HG03520 (cell line): Measurements from ENCODE around the gene ZNF407.

Source experiments
- ATAC-seq: cut with Tn5 transposase; IDR thresholded peaks from one replicate; pipeline ENCODE4 v1.9.1; 2021; ENCODE audit warnings: mild to moderate bottlenecking, moderate library complexity; ENCODE audit not compliant: unreplicated experiment

ZNF407 gene

DNA sequence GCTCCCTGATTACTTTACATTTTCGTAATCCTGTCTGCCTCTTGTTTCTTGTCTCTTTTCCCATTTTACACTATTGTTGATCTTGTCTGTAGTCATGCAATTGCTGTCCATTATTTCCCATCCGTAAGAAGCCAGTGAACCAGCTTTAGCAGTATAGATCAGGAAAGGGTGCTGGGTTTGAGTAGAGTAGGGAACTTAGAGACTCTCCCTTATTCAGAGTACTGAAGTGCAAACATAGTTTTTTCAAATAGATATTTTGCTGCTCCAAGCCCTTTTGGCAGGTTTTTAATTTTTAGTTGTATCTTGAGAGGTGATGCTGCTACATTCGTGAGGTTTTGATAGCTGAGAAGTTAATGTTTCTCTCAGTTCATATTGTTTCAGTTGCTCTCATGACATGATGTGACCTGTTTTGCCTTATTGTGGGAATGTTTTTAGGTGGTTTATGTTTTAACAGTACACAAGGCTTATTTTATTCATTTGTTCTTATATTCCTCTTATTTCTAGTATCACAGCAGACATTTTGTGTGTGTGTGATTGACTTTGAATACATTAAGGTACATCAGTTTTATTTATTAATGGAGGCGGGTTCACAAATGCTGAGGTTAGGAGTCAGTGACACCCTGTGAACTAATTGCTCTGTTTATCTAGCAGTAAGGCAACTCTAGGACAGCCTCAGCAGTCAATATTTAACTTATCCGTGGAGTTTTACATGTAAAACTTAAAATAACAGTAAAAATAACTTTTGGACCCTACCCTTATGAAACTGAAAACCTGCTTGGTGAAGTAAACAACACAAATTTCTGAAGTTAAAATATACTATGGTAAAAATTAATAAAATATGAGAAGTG, 118.4 kb downstream of the ZNF407 start:
- ATAC-seq, result no peak

DNA sequence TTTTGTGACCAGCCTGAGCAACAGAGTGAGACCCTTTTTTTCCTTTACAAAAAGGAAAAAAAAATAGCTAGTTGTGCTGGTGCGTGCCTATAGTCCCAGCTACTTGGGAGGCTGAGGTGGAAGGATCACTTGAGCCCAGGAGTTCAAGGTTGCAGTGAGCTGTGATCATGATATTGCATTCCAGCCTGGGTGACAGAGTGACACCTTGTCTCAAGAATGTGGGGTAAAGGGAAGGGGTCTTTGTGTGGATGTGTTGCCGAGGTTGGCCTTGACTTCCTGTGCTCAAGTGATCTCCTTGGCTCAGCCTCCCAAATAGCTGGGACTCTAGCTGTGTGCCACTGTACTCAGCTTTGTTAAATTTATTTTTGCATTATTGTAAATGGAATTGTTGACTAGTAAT, 120.6 kb downstream of the ZNF407 start:
- ATAC-seq, result no peak

DNA sequence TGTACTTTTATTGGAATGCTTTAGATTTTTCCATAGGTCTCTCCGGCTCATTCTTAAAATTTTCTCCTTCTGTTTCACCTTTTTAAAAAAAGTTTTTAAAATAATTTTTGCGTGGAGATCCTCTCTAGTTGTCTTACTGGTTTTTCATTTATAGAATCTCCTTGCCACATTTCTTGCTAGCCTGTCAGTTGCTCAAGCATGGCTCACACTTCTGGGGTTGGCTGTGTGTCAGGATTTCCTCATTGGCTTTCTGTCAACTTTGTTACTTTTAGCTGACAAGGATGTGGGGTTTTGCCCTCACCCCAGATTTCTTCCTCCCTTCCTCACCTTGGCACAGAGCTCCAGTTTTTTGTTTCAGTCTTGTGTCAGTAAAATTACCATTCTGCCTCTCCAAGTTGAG, 124.6 kb downstream of the ZNF407 start:
- ATAC-seq, result no peak

DNA sequence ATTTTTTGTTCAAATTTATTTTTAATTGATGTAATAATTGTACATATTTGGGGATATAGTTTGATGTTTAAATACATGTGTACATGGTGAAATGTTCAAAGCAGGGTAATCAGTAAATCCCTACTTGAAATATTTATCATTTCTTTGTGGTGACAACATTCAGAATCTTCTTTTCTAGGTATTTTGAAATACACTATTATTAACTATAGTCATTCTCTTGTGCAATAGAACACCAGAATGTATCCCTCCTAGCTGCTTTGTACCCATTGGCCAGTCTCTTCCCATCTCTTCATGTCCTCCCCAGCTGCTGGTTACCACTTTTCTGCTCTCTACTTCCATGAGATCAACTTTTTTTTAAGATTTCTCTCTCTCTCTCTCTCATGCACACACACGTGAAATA, 126.5 kb downstream of the ZNF407 start:
- no peak for ATAC-seq

DNA sequence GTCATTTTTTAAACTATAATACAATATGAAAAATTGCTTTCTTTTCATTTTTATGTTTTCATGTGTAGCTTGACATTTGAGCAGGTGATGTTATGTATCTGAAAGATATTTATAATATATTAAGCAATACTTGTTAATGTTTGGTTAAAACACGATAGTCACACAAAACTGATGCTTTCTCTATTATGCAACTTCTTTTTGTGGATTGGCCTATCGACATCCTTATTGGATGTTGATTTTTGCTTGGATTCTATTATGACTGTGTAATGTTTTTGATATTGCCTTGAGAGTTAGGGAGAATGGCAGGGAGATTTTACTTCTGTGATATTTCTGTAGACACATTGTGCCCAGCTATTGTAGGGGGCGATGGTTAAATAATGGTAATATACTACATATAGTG, 128.0 kb downstream of the ZNF407 start:
- no peak for ATAC-seq

DNA sequence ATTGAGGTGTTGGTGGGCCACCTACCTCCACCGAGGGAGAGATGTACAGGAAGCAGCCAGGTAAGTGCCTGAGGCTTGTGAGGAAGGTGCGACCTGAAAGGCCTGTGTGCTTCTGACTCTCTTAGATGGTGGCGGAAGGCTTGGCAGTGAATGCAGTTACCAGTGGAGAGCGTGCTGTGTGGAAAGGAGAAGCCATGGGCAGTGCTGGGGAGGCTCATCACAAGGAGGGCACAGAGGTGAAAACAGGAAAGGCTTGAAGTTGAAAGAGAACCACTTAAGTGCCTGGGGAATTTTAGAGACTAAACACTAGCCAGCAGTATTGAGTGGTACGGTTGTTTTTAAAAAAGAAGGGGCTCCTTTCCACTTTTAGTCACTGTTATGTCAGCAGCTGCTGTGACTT, 130.9 kb downstream of the ZNF407 start:
- ATAC-seq, result no peak

DNA sequence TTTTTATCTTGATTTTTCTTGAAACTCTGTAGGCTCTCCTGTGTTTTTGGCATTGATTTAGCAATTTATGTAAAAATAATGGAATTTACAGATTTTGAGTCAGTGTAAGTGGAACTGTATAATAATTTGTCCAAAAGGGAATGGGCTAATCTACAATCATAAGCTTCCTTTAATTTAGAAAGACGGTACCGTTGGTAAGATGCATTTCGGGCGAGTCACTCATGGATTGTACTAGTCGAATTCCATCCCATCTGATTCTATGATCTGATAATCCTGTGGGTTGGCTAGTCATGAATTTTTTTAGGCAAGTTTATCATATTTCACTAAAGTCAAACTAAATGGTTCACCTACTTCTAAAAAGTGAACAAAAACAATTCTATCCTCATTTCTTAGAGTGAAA, 133.4 kb downstream of the ZNF407 start:
- no peak for ATAC-seq

DNA sequence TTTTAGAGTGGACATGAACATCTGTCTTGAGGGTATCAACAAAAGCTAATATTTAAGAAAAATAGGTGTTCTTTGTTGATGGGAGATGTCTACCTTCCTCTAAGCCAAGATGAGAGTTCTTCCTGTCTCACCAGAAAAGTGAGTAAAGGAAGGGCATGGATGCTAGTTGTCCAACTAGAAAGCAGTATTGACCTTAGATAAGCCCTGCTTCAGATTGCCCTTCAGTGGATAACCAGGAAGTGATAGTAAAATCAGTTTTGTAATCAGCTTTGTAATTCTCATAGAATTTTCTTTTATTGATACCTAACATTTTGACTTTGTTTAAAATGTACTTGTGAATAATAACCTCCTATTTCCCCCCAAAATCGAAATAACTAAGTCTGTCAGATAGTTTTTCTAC, 134.7 kb downstream of the ZNF407 start:
- ATAC-seq, result no peak

DNA sequence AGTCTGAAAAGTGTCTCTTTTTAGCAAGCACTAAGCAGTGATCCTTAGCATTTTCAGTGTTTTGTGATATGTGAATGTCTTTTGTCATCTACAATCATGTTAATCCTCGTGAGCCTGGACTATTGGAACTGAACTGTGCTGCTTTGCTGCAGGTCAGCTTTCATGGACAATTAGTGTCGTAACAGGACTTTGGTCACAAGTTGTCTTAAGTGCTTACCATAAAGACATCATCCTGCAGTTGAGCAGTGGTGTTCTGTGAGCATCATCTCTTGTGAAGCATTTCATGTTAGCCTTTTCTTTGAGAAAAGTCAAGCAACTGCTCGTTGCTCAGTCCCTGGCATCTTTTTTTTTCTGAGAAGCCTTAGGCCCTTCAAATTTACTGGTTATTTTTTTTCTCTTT, 135.9 kb downstream of the ZNF407 start:
- no peak for ATAC-seq

DNA sequence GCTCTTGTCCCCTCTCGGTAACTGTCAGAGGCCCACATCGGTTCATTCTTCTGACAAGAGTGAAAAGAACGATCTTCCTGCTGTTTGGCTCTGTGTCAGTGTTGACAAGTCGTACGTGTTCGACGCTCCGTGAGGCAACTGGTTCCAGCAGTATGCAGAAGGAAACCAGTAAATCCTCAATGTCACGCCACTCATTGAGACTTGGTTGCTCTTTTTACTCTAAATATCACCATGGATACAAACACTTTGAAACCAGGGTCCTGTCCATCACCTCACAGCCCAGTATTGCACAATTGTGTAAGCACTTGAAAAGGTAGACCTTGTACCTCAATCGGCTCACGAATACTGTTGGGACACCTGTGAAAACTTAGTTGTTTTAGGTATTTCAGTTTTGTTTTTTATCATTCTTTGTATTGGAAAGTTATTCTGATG, 136.4 kb downstream of the ZNF407 start:
- ATAC-seq, result no peak

DNA sequence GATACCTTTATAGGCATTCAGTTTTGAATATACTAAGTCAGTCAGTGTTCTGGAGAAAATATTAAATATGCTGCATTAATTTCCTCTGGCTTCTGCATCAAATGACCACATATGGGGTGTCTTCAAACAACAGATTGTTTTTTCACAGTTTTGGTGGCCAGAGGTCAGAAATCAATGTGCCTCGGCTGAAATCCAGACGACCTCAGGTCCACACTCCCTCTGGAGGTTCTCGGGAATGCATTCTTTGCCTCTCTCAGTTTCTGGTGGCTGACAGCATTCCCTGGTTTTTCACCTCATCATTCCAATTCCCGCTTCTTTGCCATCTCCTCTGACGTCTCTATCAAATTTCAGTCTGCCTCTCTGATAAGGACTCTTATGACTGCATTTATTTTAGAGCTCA, 142.3 kb downstream of the ZNF407 start:
- ATAC-seq, result no peak

DNA sequence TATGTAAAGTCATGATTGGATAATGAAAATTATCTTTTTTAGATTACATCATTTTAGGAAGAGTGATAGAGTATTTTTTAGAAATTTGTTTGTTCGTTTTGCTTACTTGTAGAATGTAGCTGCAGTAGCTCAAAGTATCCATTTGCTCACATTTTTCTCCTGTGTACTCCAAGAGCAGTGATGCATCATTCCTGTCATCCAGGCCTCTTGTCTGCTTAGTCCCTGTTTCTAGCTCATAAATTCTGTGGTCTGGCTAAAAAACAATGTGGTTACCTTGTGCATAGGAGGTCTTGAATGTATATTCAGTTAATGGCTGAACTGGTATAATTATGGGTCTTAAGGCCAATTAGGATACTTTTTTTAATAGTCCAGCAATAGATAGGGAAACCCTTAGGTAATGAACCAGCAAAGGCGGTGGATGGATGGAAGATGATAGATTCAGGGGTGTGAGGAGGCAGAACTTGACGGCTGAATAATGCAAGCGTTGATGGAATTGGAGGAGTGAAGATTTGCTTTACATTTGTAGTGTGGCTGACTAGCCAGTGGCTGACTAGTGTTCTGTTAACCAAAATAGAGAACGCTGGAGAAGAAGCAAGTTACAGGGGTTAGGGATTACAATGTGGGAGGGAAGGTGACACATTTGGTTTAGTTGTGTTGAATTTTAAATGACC, 145.0 kb downstream of the ZNF407 start:
- no peak for ATAC-seq

DNA sequence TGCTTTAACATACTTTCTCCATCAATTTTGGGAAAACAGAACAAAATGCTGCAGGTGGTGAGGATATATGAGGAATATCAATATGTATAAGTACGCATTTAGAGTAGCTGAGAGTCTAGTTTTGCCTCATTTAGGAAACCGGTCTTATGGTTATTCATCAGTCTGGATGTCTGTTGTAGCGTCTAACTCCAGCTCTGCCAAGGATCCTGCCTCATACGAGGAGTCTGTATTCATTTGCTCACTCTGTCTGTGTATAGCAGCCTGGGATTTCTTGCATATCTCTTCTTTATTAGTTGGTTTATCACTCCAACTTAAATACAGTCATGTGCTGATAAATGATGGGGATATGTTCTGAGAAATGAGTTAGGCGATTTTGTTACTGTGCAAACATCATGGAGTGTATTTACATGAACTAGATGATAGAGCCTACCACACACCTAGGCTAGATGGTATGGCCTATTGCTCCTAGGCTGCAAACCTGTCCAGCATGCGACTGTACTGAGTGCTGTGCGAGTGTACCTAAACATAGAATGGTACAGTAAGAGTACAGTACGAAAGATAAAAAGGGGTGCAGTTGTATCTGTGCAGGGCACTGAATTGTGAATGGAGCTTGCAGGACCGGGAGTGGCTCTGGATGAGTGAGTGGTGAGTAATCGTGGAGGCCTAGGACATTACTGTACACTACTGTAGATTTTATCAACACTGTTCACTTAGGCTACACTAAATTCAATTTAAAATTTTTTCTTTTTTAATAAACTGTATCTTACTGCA, 148.1 kb downstream of the ZNF407 start:
- ATAC-seq, result no peak

DNA sequence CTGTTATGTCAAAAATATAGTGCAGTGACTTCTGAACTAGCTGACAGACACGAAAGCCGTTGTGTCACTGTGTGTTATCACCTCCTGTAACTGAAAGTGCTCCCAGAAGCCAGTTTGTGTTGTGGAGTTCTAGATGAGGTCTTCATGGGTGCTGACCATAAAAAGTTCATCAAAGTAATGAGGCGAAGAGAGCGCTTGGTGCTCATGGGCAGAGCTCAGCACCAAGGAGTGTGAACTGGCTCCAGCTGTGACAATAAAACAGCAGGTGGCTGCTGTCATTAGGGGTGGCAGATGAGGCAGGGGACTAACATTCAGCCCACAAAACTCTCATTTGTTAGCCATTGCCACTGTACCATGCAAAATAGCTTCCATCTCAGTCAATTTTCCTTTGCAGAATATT, 151.1 kb downstream of the ZNF407 start:
- no peak for ATAC-seq

DNA sequence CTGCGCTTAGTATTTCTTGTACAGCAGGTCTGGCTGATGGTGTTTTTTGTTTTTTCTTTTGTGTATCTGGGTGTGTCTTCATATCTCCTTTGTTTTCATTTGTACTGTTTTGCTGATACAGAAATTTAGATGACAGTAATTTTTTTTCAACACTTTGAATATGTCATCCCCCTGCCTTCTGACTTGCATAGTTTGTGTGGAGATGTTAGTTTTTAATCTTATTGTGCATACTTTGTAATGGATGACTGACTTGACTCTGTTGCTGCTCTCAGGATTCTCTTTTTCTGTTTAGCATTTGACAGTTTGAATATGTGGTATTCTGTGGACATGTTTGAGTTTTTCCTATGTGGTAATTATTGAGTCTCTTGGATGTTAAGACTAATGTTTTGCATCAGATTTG, 161.3 kb downstream of the ZNF407 start:
- ATAC-seq, result no peak

DNA sequence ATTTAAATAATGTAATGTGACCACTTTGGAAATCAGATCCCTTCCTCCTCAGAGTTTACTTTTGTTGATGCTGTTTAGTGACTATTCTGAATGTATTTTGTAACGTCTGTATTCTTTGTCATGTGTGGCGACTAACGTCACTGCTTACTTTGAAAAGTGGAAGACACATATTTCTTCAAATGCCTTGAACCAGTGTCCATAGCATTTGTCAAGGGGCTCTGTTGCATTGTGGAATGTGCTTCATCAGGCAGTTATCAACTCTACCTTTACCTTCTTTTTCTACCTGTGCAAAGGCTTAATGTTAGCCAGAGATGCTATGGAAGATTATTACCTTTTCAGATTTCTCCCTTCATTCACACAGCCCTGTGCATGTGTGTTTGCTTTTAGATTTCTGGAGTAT, 162.4 kb downstream of the ZNF407 start:
- no peak for ATAC-seq

DNA sequence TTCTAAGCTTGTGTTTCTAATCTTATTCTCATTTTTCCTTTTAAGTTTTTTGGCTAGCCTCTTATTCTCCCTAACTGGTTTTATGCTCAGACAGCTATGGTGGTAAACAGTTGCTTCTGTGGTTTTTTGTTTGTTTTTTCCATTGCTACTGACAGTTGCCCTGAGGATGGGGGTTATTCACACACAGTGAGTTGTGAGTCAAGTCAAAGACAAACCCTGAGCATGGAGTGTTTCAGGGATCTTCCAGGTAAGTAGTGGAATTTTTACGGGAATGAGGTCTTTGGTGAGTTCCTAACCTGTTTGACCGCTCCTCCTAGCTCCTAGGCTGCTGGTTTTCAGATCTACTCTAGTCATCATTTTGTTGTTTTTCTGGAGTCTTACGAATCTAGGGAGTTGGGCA, 162.8 kb downstream of the ZNF407 start:
- ATAC-seq, result no peak

DNA sequence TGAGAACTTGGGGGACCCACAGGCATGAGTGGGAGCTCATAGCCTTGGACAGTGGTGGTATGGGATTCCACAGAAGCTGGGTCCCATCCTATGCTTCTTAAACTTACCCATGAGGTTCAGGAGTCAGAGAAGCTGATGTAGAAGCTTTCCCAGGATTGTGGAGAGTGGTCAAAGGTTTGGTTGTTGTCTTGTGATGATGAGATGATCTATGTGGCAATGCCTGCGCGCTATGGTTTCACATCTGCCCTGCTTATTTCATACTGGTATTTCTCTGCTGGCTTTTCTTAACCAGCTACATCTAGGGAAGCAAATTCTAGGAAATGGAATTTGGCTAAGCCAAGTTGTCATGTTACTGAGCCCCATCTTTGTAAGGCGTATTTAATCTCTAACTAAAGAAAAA, 168.6 kb downstream of the ZNF407 start:
- ATAC-seq, result no peak

DNA sequence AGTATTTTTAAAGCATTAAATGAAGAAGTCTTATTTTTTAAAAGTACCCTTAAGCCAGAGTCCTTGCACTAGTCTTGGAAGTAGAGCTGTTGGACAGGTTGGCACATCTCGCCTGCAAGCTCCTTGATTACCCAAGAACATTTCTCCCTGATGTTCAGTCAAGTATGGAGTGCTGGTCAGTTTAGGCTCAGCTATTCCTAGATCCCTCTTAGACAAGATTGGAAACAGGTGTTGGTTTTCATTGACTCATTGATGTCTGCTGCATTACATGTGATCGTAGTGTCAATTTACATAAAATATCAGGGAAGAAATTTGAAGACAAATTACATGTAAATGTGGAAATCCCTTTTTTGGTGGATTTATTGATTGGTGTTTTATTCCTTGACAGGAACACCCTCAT, 170.4 kb downstream of the ZNF407 start:
- no peak for ATAC-seq

DNA sequence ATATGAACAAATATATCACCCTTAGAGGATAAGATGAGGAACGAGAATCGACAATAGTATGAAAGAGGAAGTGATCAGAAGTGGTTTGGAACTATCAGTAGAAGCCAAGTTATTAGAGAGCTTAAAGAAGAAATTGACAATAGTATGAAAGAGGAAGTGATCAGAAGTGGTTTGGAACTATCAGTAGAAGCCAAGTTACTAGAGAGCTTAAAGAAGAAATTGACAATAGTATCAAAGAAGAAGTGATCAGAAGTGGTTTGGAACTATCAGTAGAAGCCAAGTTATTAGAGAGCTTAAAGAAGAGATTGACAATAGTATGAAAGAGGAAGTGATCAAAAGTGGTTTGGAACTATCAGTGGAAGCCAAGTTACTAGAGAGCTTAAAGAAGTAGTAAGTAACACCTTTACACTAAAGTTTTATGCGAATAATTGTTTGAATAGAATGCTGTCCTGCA, 175.5 kb downstream of the ZNF407 start:
- ATAC-seq, result peak; percentile 86

DNA sequence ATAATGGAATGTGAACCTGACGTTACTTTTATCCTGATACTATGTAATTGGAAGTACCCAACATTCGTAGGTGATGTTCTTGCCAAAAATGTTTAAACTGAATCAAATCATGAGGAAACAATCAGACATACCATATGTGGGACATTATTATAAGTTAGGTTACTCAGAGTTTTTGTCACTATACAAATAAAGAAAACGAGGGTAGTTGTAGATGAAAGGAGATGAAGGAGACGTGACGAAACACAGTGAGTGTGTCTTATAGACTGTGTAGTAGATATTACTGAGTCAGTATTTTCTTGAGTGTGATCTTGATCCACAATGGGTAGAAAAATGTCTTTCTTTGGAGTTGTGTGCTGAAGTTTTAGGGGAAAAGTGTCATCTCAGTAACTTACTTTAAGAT, 176.8 kb downstream of the ZNF407 start:
- ATAC-seq, result no peak

DNA sequence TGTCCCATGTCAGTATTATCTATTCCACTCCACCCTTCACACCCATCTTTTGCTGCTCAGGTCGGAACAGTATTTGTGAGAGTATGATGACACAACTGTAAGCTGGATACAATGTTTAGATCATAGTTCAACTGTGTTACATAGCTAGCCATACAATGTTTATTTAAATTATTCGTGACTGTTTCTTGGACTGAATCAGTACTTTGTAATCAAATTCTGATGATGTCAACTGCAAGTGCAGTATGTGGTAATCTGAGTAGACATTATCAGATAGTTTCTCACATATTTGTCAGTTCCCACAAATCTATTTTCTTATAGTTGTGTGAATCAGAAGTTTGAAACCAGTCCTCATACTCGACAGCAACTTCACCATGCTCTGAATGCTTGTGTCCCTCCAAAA, 177.6 kb downstream of the ZNF407 start:
- ATAC-seq, result no peak
